PC-9 (cell line): ENCODE results near the gene WBP1L.

Experiments used
- CTCF ChIP-seq: fragments of 200-600 bp; sonication (generic); conservative IDR thresholded peaks from 2 replicates; pipeline ENCODE4 v1.6.1; 2017; ENCODE audit warnings: mixed run types, antibody characterized with exemption, mild to moderate bottlenecking, moderate library complexity
- EZH2 ChIP-seq: fragments of 200-600 bp; sonication (generic); IDR thresholded peaks from 2 replicates; pipeline ENCODE4 v1.8.0; 2017; ENCODE audit warnings: antibody characterized with exemption, low read depth

GRCh38 chr10:102727037-102727818 lies 16.5 kb upstream of the WBP1L start:
- TF ChIP-seq CTCF, result no peak
- TF ChIP-seq EZH2, result no peak
